Gastroesophageal sphincter (tissue), 3 donors: ENCODE results near the gene TTLL9.

Experiments
- CTCF ChIP-seq, 4 experiments: fragments of 200-600 bp in 2 of 4; fragments of 450-650 bp in 2 of 4; sonication (generic) in 1 of 4; IDR thresholded peaks; one replicate each; pipeline ENCODE4 v1.5.1; 2017 to 2019; ENCODE audit warnings: antibody characterized with exemption in 4 of 4, mild to moderate bottlenecking in 2 of 4, moderate library complexity in 2 of 4
- EP300 ChIP-seq: sonication (generic); formaldehyde crosslinking; IDR thresholded peaks from one replicate; pipeline ENCODE4 v1.6.1; 2017; ENCODE audit warnings: antibody characterized with exemption, mild to moderate bottlenecking
- POLR2A ChIP-seq, 2 donors: fragments of 450-650 bp; IDR thresholded peaks; one replicate each; pipeline ENCODE4 v1.6.1; 2017; ENCODE audit warnings: antibody characterized with exemption in 2 of 2, mild to moderate bottlenecking in 2 of 2, moderate library complexity in 1 of 2
- POLR2AphosphoS5 ChIP-seq: sonication (generic); formaldehyde crosslinking; IDR thresholded peaks from one replicate; pipeline ENCODE4 v1.6.1; 2017; ENCODE audit warnings: antibody characterized with exemption

- TF ChIP-seq POLR2AphosphoS5 (no peak), CTCF (IDR thresholded peaks at IDR 0.05) (no peak), EP300 (no peak), POLR2A (IDR thresholded peaks at IDR 0.05) (no peak)
Observed at GRCh38 chr20:31824554-31825313, 45.7 kb upstream of the TTLL9 start.
